ENCODE measurements around the gene GARNL3.

The GARNL3 gene

DNA sequence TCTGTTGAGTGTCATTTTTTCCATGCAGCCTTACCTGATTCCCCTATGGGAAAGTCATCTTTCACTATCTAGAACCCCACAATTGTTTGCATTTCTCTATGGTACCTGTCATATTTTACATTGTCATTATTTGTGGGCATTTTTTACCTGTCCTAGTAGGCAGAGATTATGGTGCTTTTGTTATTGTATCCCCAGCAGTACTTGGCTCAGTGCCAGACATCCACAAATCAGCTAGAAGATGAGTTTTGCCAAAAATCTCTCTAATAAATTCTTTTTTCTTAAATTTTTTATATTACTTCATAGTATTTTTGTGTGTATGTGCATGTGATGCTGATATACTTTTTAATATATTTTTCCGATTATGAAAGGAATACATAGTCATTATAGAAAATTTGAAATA is 13.2 kb downstream of the GARNL3 start:
- no peak for DNase-seq (ENCODE audit: low spot score)

DNA sequence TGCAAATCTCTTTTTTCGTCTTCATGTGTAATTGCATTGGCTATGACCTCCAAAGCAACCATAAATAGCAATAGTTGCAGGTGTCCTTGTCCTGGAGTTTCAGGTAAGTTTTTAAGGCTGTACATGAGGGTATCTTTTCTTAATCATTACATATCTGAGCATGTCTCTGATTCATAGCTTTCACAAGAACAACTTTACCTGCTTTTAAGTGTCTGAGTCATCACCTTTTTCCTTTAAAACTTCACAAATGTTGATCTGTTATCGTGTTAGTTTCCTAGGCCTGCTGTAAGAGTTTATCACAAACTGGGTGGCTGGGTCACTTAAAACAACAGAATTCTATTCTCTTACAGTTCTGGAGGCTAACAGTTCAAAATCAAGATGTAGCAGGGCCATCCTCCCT is 13.8 kb downstream of the GARNL3 start:
- DNase-seq (ENCODE audit: low spot score), result no peak

GRCh38 chr9:127279717-127280285 is 15.2 kb downstream of the GARNL3 start:
- no peak for DNase-seq (ENCODE audit: low spot score)

- DNase-seq (ENCODE audit: low spot score), result no peak
Observed at GRCh38 chr9:127280880-127281660, 16.5 kb downstream of the GARNL3 start.

DNA sequence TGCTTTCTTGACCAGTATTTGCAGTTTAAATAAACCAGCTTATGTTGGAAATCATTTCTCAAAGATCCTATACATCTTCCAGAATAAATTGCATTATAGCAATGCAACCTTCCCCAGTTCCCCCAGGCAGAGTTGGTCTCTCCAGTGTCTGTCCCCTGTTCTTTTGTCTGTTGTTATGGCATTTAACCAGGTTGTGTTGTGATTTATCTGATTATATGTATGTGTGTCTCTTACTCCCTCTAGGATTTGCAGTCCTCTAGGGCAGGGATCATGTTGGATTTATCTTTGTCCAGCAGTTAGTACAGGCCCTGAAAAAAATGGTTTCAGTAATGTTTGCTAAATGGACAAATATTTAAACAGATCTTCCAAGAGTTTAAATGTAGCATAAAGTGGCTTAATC is 17.3 kb downstream of the GARNL3 start:
- no peak for DNase-seq (ENCODE audit: low spot score)

- DNase-seq (ENCODE audit: low spot score), result no peak
Observed at GRCh38 chr9:127282611-127283010, 18.0 kb downstream of the GARNL3 start.

DNA sequence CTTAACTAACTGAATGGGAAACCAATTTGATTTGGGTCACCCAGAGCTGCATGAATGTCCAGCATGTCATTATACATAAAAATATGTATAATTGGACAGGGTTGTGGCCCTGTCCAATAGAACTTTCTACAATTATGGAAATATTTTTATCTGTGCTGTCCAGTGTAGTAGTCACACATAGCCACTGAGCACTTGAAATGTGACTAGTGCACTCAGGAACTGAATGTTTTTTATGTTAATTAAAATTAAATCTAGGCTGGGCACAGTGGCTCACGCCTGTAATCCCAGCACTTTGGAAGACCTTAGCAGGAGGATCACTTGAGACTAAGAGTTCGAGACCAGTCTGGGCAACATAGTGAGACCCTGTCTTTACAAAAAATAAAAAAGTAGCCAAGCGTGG is 18.6 kb downstream of the GARNL3 start:
- DNase-seq (ENCODE audit: low spot score), result no peak

DNA sequence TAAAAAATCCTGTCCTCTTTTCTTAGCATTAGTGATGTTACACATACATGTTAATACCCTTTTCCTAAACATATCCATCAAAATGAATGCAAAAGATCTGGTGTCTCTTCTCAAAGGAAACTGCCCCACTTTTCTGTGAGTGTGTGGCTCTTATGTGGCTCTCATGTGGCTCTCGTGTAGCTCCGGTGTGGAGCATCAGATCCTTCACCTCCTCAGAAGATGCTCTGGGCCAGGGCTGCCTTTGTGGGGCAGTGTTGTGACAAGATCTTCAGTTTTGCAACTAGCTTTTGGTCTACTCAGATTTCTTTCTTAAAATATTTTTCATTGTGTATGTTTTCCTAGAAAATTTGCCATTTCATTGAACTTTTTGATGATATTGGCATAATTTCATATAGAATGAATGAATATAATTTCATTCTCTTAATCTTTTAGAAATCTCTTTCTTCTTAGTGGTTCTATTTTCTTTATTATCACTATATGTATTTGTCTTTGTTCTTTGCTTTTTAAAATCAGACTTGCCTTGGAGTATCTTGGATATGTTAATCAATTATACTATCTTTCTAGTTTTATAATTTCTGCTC is 19.4 kb downstream of the GARNL3 start:
- no peak for DNase-seq (ENCODE audit: low spot score)

- DNase-seq (ENCODE audit: low spot score), result no peak
Observed at GRCh38 chr9:127285965-127286364, 21.4 kb downstream of the GARNL3 start.

DNA sequence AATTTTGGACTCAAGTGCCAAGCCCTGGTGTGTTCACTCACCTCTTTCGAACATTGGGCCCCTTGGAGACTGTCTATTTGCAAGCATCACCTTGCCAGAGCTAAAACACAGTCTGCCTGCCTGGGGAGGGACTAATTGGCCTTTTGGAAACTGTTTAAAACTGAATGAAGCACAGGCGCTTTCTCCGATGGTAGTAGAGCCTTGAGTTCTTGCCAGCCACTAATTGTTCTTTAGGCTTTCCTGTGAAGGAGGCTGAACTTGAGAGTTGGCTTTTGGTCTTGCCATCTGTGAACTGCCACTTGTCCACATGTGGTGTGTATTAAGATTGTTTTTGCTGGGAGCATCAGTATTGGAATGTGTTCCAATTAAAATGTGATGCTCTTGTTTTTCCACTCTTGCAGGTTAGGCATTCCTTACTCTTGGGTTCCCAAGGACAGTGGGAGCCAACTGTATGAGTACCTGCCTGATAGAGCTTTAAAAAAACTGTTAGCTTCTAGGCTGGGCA is 26.0 kb downstream of the GARNL3 start:
- no peak for DNase-seq (ENCODE audit: low spot score)

DNA sequence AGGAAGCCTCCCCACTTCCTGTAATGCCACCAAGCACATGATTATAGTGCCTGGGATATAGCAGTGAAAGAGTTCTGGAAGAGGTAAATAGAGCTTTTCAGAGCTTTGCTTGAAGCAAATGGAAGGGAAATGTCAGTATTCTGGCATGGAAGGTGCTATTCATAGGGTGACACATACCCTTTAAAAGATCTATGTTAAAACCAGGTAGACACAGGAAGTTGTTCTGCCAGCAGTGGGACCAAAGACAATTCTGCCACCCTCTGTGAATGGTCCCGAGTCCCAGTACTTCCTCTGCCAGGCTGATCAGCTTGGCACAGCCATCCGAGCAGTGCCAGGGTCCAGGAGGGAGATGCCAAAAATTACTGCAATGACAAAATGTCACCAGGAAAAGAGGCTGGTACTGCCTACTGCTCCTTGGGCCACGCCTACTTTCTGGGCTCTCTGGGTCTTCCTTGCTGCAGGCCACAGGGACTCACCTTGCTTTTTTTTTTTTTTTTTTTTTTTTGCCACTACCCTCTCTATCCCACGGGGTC is 26.7 kb downstream of the GARNL3 start:
- DNase-seq (ENCODE audit: low spot score), result no peak

GRCh38 chr9:127292415-127292814 is 27.8 kb downstream of the GARNL3 start:
- DNase-seq (ENCODE audit: low spot score), result no peak

DNA sequence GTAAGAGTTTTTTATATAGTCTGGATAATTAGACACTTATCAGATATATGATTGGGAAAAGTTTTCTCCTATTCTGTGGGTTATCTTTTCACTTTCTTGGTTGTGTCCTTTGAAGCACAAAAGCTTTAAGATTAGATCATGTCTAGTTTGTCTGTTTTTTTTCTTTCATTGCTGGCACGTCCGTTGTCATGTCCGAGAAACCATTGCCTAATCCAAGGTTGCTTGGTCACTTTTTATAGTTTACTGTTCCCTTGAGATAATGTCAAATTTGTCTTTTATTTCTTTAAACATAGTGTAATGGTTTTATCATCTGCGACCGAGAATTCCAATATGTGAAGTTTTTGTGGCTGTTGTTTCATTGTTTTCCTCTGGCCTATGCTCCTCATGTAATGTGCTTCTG is 28.8 kb downstream of the GARNL3 start:
- DNase-seq (ENCODE audit: low spot score), result no peak

GRCh38 chr9:127293767-127294166 is 29.2 kb downstream of the GARNL3 start:
- no peak for DNase-seq (ENCODE audit: low spot score)

DNA sequence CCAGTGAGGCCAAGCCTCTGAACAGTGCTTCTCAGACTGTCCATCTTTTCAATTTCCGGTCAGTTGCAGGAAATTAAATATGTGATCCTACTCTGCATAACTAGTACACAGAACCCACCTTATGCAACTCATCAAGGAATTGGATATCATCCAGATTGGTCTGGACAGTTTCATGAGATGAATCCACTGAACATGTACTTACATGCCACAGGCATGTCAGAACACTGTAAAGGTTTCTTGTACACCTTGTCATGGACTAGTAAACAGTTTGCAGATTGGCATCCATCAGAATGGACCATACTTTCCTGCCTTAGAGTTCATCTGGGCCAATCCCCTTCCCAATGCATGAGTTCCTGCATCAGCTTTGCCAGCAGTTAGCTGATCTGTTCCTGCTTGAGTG is 30.4 kb downstream of the GARNL3 start:
- DNase-seq (ENCODE audit: low spot score), result no peak

GRCh38 chr9:127300886-127301447 is 36.4 kb downstream of the GARNL3 start:
- no peak for DNase-seq (ENCODE audit: low spot score)

- no peak for DNase-seq (ENCODE audit: low spot score)
Observed at GRCh38 chr9:127303830-127304229, 39.3 kb downstream of the GARNL3 start.

DNA sequence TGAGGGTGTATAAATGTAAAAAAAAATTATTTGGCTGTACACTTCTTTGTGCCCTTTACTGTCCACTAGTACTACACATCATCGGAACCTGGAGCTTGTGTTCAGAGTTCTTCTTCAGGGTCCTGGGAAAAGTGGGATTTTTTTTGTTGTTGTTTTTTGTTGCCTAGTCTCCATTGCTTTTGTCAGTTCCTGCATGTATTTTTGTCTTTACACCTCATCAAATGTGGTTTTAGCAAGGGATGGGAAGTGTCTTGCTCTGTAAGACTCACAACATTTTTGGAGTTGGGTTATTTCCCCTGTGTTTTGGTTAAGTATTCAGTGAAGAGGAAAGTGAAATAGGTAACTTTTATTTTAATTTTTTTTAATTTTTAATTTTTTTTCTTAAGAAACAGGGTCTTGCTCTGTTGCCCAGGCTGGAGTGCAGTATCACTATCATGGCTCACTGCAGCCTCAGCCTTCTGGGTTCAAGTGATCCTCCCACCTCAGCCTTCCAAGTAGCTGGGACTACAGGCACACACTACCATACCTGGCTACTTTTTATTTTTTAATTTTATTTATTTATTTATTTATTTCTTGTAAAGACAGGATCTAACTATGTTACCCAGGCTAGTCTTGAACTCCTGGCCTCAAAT is 40.7 kb downstream of the GARNL3 start:
- DNase-seq (ENCODE audit: low spot score), result no peak

GRCh38 chr9:127305838-127306226 is 41.3 kb downstream of the GARNL3 start:
- DNase-seq (ENCODE audit: low spot score), result no peak

DNA sequence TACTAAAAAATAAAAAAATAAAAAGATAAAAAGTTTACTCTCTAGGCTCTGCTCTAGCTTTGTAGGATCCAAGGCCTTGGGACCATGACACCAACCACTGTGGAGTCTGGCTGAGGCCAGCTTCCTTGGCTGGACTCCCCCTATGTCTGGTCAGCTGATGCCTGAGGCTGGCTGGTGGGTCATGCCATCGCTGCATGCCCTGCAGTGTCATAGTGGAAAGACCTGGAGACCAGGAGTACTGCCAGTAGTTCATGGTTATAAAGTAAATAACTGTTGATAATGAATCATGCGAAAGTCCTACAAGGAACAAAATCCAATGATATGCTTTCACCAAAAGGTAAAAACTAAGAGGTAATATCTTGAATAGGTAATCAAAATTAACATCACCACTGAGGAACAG is 43.2 kb downstream of the GARNL3 start:
- DNase-seq (ENCODE audit: low spot score), result no peak

- no peak for DNase-seq (ENCODE audit: low spot score)
Observed at GRCh38 chr9:127308652-127309434, 44.3 kb downstream of the GARNL3 start.

DNA sequence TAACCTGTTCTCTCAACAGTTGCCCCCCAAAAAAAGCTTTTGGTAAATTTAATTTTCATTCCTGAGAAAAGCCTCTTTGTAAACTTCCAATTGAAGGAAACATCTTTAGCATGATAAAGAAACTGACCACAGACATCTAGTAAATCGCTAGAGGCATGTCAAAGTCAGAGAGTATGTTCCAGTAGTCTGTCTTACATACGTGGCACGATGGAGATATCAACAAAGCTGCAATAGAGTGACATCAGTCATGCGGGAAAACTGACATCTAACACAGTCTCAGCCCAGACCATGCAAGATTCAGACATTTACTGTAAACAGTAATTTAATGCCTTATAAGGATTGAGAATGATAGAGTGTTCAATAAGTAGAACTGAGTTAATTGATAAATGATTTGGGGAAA is 45.1 kb downstream of the GARNL3 start:
- no peak for DNase-seq (ENCODE audit: low spot score)

Data from left forelimb (tissue), 1 donor.